K562 (cell line): Measurements from ENCODE around the gene ERF. TPM values are rescaled to one million over a fixed set of nuclear protein-coding genes. Genes with fewer than 3 reads are reported as not detected.

ENCODE experiments used
- CREB1 ChIP-seq, 2 experiments: sonication (generic) in 1 of 2; formaldehyde crosslinking in 1 of 2; IDR thresholded peaks; 2 replicates each; pipeline versions ENCODE4 v1.6.1 to v1.8.0; 2012 to 2022; ENCODE audit warnings: inconsistent platforms in 1 of 2, mild to moderate bottlenecking in 1 of 2, missing genetic modification reagents in 1 of 2, moderate library complexity in 1 of 2
- CREM ChIP-seq: IDR thresholded peaks from 2 replicates; pipeline ENCODE4 v1.6.1; 2014; ENCODE audit warnings: antibody characterized with exemption, low read depth
- EP400 ChIP-seq: fragments of 450-650 bp; IDR thresholded peaks from 2 replicates; pipeline ENCODE4 v1.6.1; 2017; ENCODE audit warnings: antibody characterized with exemption, mild to moderate bottlenecking, moderate library complexity
- ESRRA ChIP-seq: fragments of 450-650 bp; IDR thresholded peaks from 2 replicates; pipeline ENCODE4 v1.6.1; 2014; ENCODE audit warnings: low read depth, mild to moderate bottlenecking, moderate library complexity, borderline replicate concordance
- HDAC1 ChIP-seq, 2 experiments: fragments of 450-650 bp; IDR thresholded peaks; 2 replicates each; pipeline ENCODE4 v1.6.1; 2016 to 2017; ENCODE audit warnings: inconsistent platforms in 1 of 2, mild to moderate bottlenecking in 1 of 2, moderate library complexity in 1 of 2
- JUND ChIP-seq, 2 experiments: IDR thresholded peaks; 2 replicates in 1 of 2; 3 replicates in 1 of 2; pipeline ENCODE4 v1.6.1; 2011; ENCODE audit warnings: borderline replicate concordance in 2 of 2, low read depth in 2 of 2, low read length in 2 of 2, improper control_type of control experiment in 1 of 2, missing biosample characterization in 1 of 2, missing genetic modification characterization in 1 of 2, missing genetic modification reagents in 1 of 2
- PYGO2 ChIP-seq: fragments of 450-650 bp; IDR thresholded peaks from 2 replicates; pipeline ENCODE4 v1.6.1; 2016; ENCODE audit warnings: mild to moderate bottlenecking, missing genetic modification characterization, moderate library complexity, missing compliant biosample characterization
- TBP ChIP-seq: optimal IDR thresholded peaks from 2 replicates; pipeline ENCODE3; 2011; ENCODE audit warnings: low read depth, low read length, improper control_type of control experiment
- ZSCAN29 ChIP-seq: fragments of 450-650 bp; IDR thresholded peaks from 2 replicates; pipeline ENCODE4 v1.6.1; 2017
- polyA plus RNA-seq, 8 experiments: library from polyadenylated mRNA; depleted of rRNA in 4 of 8; stranded (reverse) in 5 of 8; unstranded in 3 of 8; fragments of >200 nt; fragmentation: Nextera tagmentation in 2 of 8; fragmentation: Illumina TruSeq in 1 of 8; extraction: Ambion mirVana in 2 of 8; extraction: Trizol in 1 of 8; gene quantifications; 2 replicates each; pipeline versions ENCODE4 v1.2.1 to v1.2.3, GENCODE V29; 2011 to 2014; ENCODE audit warnings: inconsistent platforms in 1 of 8, missing spikeins in 1 of 8
- total RNA-seq, 7 experiments: library from RNA; depleted of rRNA in 6 of 7; stranded (reverse); fragments of >200 nt in 6 of 7; fragmentation: Illumina TruSeq in 2 of 7; extraction: Trizol in 2 of 7; gene quantifications; 2 replicates each; pipeline versions ENCODE4 v1.2.1 to v1.2.3, GENCODE V29; 2011 to 2021; ENCODE audit warnings: low replicate concordance in 1 of 7
- TF ChIP-seq, protein P1 (sequence below): fragments of 450-650 bp; IDR thresholded peaks from 2 replicates; pipeline ENCODE4 v1.6.1; 2017; ENCODE audit warnings: mild to moderate bottlenecking, moderate library complexity
- TF ChIP-seq, protein P2 (sequence below), 2 experiments: fragments of 200-800 bp in 1 of 2; sonication (Bioruptor generic) in 1 of 2; sonication (generic) in 1 of 2; formaldehyde crosslinking in 1 of 2; IDR thresholded peaks in 1 of 2; conservative IDR thresholded peaks in 1 of 2; 2 replicates each; pipeline versions ENCODE4 v1.5.0 to v1.6.1; 2016 to 2020; ENCODE audit warnings: missing compliant biosample characterization in 1 of 2, missing genetic modification characterization in 1 of 2, missing genetic modification reagents in 1 of 2
- TF ChIP-seq, protein P3 (sequence below): fragments of 450-650 bp; formaldehyde crosslinking; IDR thresholded peaks from 2 replicates; pipeline ENCODE4 v1.4.0; 2022; ENCODE audit warnings: missing genetic modification characterization
- TF ChIP-seq, protein P4 (sequence below): sonication (generic); formaldehyde crosslinking; IDR thresholded peaks from 2 replicates; pipeline ENCODE4 v1.8.1; 2023; ENCODE audit warnings: mild to moderate bottlenecking, missing genetic modification reagents

Gene ERF
- total and polyA plus RNA-seq, 9 of the 15 experiments (the other 6 are each of a cell fraction or from before 2014, with no cell fraction given) = 0.03 to 75.4 (median 27.0) TPM

DNA sequence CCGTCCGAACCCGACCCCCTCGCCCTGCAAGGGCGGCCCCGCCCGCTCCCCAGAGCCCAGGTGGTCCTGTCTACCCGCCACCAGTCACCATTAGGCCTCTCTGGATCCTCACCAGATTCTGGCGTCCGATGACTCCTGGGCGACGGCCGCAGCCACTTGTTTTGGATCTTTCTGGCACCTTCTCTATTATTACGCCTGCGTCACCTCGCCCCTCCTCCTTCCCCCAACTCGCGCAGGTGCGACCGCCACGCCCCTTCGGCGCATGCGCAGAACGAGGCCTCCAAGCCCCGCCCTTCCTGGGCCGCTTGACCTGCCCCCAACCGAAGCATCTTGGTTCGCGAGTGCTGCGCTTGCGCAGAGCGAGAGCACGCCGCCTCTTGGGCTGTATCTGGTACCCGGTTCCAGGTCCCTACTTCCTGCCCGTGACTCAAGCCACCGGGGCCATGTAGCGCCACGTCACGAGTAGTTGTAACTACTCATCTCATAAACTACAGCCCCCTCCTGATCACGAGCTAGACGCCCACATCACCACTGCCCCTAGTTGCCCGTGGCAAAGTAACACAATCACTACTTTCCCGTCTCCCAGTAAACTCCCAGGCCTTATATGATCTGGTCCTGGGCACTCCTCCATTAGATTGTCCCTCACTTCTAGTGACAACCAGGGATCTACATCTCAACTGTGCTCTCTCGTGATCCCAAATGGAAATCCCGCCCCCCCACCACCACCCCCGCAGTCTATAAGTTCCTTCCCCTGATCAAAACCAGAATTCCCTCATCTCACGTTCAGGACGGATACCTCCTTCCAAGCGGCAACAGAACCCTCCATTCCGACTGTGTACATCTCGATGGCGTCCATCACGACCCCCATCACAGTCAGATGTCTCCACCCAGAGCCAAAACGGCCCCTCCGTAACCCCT lies 37.1 kb downstream of the ERF start, which contains the start of gene DEDD2 (continued):
- TF ChIP-seq ESRRA = no peak; the same call in 1 of the 2 replicates
- peak; percentile 96 for TF ChIP-seq EP400
- peak; percentile 81 for TF ChIP-seq CREB1 (IDR thresholded peaks at IDR 0.05)
- peak; percentile 87 for TF ChIP-seq CREB1 (CRISPR knock-in tag; IDR thresholded peaks at IDR 0.05)
- TF ChIP-seq CREM = peak; percentile 89
- no peak for TF ChIP-seq PYGO2 (tag)
- TF ChIP-seq, protein P1, sequence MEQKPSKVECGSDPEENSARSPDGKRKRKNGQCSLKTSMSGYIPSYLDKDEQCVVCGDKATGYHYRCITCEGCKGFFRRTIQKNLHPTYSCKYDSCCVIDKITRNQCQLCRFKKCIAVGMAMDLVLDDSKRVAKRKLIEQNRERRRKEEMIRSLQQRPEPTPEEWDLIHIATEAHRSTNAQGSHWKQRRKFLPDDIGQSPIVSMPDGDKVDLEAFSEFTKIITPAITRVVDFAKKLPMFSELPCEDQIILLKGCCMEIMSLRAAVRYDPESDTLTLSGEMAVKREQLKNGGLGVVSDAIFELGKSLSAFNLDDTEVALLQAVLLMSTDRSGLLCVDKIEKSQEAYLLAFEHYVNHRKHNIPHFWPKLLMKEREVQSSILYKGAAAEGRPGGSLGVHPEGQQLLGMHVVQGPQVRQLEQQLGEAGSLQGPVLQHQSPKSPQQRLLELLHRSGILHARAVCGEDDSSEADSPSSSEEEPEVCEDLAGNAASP = no peak
- no peak for TF ChIP-seq ZSCAN29
- TF ChIP-seq, protein P2, sequence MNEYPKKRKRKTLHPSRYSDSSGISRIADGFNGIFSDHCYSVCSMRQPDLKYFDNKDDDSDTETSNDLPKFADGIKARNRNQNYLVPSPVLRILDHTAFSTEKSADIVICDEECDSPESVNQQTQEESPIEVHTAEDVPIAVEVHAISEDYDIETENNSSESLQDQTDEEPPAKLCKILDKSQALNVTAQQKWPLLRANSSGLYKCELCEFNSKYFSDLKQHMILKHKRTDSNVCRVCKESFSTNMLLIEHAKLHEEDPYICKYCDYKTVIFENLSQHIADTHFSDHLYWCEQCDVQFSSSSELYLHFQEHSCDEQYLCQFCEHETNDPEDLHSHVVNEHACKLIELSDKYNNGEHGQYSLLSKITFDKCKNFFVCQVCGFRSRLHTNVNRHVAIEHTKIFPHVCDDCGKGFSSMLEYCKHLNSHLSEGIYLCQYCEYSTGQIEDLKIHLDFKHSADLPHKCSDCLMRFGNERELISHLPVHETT (CRISPR knock-in tag; conservative IDR thresholded peaks at IDR 0.05 in 1 of 2, IDR thresholded peaks at IDR 0.05 in 1 of 2) = 0 out of 4 replicates have a peak, but pooled peaks of 1 of the 2 experiments have one; percentile 50
- TF ChIP-seq TBP = peak; percentile 59
- TF ChIP-seq JUND (IDR thresholded peaks at IDR 0.05; ENCODE audit: borderline replicate concordance, low read depth, low read length) = peak; percentile 69
- TF ChIP-seq JUND (tag; IDR thresholded peaks at IDR 0.05; ENCODE audit: borderline replicate concordance, low read depth, low read length) = peak; percentile 30; the same call in 1 of the 3 replicates
- TF ChIP-seq, protein P3, sequence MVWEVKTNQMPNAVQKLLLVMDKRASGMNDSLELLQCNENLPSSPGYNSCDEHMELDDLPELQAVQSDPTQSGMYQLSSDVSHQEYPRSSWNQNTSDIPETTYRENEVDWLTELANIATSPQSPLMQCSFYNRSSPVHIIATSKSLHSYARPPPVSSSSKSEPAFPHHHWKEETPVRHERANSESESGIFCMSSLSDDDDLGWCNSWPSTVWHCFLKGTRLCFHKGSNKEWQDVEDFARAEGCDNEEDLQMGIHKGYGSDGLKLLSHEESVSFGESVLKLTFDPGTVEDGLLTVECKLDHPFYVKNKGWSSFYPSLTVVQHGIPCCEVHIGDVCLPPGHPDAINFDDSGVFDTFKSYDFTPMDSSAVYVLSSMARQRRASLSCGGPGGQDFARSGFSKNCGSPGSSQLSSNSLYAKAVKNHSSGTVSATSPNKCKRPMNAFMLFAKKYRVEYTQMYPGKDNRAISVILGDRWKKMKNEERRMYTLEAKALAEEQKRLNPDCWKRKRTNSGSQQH = peak; percentile 53
- TF ChIP-seq, protein P4, sequence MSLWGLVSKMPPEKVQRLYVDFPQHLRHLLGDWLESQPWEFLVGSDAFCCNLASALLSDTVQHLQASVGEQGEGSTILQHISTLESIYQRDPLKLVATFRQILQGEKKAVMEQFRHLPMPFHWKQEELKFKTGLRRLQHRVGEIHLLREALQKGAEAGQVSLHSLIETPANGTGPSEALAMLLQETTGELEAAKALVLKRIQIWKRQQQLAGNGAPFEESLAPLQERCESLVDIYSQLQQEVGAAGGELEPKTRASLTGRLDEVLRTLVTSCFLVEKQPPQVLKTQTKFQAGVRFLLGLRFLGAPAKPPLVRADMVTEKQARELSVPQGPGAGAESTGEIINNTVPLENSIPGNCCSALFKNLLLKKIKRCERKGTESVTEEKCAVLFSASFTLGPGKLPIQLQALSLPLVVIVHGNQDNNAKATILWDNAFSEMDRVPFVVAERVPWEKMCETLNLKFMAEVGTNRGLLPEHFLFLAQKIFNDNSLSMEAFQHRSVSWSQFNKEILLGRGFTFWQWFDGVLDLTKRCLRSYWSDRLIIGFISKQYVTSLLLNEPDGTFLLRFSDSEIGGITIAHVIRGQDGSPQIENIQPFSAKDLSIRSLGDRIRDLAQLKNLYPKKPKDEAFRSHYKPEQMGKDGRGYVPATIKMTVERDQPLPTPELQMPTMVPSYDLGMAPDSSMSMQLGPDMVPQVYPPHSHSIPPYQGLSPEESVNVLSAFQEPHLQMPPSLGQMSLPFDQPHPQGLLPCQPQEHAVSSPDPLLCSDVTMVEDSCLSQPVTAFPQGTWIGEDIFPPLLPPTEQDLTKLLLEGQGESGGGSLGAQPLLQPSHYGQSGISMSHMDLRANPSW (CRISPR knock-in tag) = 0 out of 2 replicates have a peak, but pooled peaks have one; percentile 59
- TF ChIP-seq HDAC1 (IDR thresholded peaks at IDR 0.05) = peak in 1 of 2 experiments; percentile 41; a peak in 2 of 4 replicates
